NB4 (cell line): ENCODE data around the gene LOXL3.

Source experiments
- DNase-seq: peaks from one replicate; pipeline ENCODE4 v3.0.0; 2010; ENCODE audit warnings: low read depth
- H3K4me3 ChIP-seq: one replicate; pipeline ENCODE4 v1.5.1; 2011; ENCODE audit warnings: mild to moderate bottlenecking, low read depth, low read length, moderate library complexity
- CTCF ChIP-seq: IDR thresholded peaks from one replicate; pipeline ENCODE4 v1.5.1; 2012; ENCODE audit warnings: low read depth, low read length
- MAX ChIP-seq: IDR thresholded peaks from 2 replicates; pipeline ENCODE4 v1.6.1; 2011; ENCODE audit warnings: low read depth, low read length
- MYC ChIP-seq: IDR thresholded peaks from 2 replicates; pipeline ENCODE4 v1.6.1; 2011; ENCODE audit warnings: low read depth, low read length
- POLR2A ChIP-seq: IDR thresholded peaks from 2 replicates; pipeline ENCODE4 v1.6.1; 2011; ENCODE audit warnings: mild to moderate bottlenecking; ENCODE audit not compliant: insufficient read length; ENCODE audit errors: extremely low read depth

LOXL3 gene

GRCh38 chr2:74576211-74576862 lies 22.6 kb upstream of the LOXL3 start:
- 0 out of 2 replicates have a peak, but pooled peaks have one; percentile 6 for TF ChIP-seq MAX
- no peak for TF ChIP-seq MYC
- DNase-seq = no peak
- no peak overlapping the region for H3K4me3 ChIP-seq

- TF ChIP-seq POLR2A (no peak), MAX (no peak), CTCF (no peak), MYC (no peak)
- no peak for DNase-seq
- H3K4me3 ChIP-seq = no peak overlapping the region
Observed at GRCh38 chr2:74575320-74575719, 21.6 kb upstream of the LOXL3 start.

GRCh38 chr2:74573747-74574562 lies 20.2 kb upstream of the LOXL3 start:
- peak; percentile 96 for DNase-seq
- H3K4me3 ChIP-seq = peak overlapping the region; percentile 54
- peak; percentile 40 for TF ChIP-seq MAX
- no peak for TF ChIP-seq MYC
- no peak for TF ChIP-seq CTCF
- TF ChIP-seq POLR2A = peak; percentile 46

- no peak for TF ChIP-seq CTCF
- no peak for DNase-seq
- no peak overlapping the region for H3K4me3 ChIP-seq
Observed at GRCh38 chr2:74572178-74572925, 18.6 kb upstream of the LOXL3 start.

GRCh38 chr2:74571058-74571457 lies 17.3 kb upstream of the LOXL3 start:
- H3K4me3 ChIP-seq = no peak overlapping the region
- no peak for TF ChIP-seq MAX
- no peak for TF ChIP-seq CTCF
- no peak for TF ChIP-seq POLR2A
- TF ChIP-seq MYC = no peak
- no peak for DNase-seq

- DNase-seq = no peak
- H3K4me3 ChIP-seq = no peak overlapping the region
- TF ChIP-seq MAX (no peak), POLR2A (no peak), MYC (no peak), CTCF (no peak)
Observed at GRCh38 chr2:74569686-74570085, 15.9 kb upstream of the LOXL3 start.
